HG03175 (cell line): ENCODE measurements around the gene SOWAHD.
"Not testable (repeated sequence)": the region's sequence is repeated elsewhere in the genome, so short reads cannot be mapped to it uniquely, and the experiment has no call there.

Source experiments
- ATAC-seq: cut with Tn5 transposase; IDR thresholded peaks from one replicate; pipeline ENCODE4 v1.9.1; 2021; ENCODE audit warnings: mild to moderate bottlenecking, moderate library complexity; ENCODE audit not compliant: unreplicated experiment

The SOWAHD gene, protein sequence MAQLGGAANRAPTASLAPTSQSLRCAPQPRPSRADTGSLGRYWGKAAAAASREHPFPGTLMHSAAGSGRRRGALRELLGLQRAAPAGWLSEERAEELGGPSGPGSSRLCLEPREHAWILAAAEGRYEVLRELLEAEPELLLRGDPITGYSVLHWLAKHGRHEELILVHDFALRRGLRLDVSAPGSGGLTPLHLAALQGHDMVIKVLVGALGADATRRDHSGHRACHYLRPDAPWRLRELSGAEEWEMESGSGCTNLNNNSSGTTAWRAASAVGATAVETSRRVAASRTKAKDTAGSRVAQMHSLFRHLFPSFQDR

GRCh38 chrX:119757979-119758730 is at the start of gene SOWAHD:
SOWAHD (plus strand) TSS chrX:119758588; CDS start chrX:119758668, 80 bp downstream.
- no peak for ATAC-seq

GRCh38 chrX:119708936-119709335 is 49.5 kb upstream of the SOWAHD start:
- ATAC-seq, result no peak

DNA sequence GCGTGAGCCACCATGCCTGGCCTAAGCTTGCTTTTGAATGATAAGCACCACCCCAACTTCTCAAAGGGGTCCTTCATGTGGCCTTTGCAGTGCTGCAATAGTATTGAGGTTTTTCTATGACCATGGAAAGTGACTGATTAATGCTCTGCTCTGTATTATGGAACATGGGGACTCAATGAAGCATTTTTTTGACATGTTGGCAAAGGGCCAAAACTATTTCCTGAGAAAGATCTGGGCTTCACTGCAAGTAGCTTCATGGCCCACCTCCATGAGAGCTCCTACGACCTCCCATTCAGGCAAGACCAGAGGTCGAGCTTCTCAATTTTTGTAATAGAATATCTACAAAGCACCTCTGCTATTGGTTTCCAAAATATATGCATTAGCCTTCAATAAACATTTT is 48.8 kb upstream of the SOWAHD start:
- ATAC-seq, result no peak

DNA sequence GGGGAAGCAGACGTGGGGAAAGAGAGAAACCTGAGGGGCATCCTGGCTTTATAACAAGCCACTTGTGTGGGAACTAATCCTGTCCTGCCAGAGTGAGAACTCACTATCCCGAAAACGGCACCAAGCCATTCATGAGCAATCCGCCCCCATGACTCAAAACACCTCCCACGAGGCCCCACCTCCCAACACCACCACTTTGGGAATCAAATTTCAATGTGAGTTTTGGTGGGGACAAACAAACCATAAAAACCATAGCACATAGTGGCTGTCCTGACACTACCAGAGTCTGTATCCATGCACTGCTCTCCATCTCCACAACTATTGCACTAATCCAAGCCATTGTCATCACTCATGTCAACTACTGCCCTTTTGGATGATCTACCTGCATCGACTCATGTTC is 36.9 kb upstream of the SOWAHD start:
- no peak for ATAC-seq

- ATAC-seq, result no peak
Measured at GRCh38 chrX:119721926-119722325, 36.5 kb upstream of the SOWAHD start.

- no peak for ATAC-seq
Measured at GRCh38 chrX:119726900-119727555, 31.4 kb upstream of the SOWAHD start.

DNA sequence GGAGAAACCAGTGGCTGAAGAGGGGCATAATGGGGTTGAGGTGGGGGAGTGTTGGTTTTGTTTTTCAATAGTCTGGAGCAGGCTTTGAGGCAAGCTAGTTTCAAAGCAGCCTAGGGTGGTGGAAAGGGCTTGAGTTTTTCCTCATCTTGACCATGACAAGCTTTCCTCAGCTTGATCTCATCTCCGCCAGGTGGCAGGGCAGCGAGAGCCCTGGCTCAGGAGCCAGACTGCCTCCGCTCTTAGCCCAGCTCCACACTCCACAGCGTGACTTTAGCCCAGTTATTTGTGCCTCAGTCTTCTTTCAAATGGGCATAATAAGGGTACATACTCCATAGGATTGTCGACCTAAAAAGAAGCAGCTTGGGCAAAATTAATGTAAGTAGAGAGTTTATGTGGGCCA is 29.9 kb upstream of the SOWAHD start:
- no peak for ATAC-seq

DNA sequence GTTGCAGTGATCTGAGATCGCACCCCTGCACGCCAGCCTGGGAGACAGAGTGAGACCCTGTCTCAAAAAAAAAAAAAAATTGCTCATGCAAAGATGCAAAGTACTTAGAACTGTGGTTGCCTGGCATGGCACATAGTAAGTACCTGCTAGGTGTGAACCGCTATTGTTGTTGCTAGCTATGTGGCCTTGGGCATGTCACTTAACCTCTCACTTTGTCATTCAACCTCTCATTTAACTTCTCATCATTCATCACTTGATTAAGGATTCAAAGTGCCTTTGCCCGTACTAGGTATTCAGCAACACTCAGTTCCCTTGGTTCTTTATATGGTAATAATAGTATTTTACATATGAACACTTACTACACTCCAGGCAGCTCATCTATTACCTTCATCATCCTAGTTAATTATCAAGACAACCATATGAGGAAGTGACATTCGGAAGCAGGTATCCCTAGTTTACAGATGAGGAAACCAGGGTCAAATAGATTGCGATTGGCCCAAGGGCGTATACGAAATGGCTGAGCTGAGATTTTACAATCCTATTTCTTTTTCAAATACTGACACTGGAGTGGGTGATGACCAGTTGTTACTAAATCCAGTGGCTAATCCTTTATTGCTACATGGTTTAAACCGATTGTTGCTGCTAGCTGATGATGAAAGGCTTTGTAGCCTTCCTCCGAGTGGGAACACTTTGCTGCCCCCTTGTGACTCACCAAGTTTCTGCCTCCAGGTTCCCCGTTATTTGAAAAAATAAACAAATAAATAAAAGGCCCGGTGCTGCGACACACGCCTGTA is 28.8 kb upstream of the SOWAHD start:
- no peak for ATAC-seq

DNA sequence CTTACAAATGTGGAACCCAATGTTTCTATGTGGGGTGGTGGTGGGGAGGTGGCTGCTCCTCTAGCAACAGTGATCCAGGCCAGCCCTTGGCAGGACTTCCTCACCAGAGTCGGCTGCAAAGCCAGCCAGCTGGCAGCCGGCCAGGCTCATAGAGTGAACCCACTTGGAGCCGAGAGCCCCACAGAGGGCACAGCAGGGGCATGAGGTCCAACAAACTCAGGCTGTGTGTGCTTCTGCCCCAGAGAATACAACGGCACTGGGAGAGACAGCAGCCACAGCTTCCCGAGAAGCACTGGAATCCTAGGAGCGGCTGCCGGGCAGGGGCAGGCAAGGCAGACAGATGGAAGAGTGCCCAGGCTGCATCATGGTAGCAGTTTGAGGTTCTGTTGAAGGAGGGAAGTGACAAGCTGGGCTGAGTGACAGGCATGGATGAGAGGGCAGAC is 23.5 kb upstream of the SOWAHD start:
- no peak for ATAC-seq

DNA sequence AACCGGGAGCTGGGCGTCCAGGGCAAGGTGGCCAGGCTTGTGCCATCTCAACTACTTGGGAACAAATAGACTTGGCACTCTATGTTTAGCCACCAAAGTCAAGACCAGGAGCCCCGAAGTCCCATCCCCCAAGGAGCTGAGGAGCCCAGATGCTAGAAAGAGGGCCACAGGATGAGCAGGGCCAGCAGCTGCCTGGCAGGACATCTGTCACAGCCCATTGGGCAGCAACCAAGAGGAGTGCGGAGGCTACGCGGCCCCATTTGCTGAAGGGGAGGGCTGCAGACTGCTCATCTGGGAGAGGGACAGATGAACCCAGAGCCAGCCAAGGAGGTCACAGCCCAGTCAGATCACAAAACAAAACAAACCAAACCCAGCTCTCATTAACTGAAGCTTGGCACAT is 22.9 kb upstream of the SOWAHD start:
- ATAC-seq, result no peak

DNA sequence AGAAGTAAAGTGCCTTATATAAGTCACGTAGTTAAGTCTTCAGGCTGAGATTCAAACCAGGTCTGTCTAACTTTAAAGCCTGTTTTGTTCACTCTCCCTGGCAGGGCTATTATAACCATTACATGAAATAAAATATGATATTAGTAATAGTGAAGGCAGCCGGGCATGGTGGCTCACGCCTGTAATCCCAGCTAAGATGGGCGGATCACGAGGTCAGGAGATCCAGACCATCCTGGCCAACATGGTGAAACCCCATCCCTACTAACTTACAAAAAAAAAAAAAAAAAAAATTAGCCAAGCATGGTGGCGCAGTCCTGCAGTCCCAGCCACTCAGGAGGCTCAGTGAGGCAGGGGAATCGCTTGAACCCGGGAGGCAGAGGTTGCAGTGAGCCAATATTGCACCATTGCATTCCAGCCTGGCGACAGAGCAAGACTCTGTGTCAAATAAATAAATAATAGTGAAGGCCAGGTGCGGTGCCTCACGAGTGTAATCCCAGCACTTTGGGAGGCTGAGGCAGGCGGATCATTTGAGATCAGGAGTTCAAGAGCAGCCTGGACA is 22.1 kb upstream of the SOWAHD start:
- ATAC-seq, result no peak

GRCh38 chrX:119738742-119739141 is 19.6 kb upstream of the SOWAHD start:
- ATAC-seq, result no peak

DNA sequence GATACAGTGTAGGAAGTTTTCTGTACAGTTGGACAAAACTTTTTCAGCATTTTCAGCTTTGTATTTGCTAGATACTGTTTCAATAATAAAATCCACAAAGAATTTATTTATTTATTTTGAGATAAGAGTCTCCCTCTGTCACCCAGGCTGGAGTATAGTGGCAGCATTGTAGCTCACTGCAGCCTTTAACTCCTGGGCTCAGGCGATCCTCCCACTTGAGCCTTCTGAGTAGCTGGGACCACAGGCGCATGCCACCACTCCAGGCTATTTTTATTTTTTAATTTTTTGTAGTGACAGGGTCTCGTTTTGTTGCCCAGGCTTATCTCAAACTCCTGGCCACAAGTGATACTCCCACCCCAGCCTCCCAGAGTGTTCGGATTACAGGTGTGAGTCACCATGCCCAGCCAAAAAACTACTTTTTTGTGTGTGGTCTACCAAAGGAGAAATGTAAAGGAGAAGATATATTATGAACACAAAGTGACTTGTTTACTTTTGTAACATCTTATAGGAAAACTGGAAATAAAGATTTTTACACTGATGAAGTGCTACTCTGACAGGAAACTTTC is 13.0 kb upstream of the SOWAHD start:
- ATAC-seq, result no peak

GRCh38 chrX:119750131-119750530 is 8.3 kb upstream of the SOWAHD start:
- ATAC-seq, result not testable (repeated sequence)

GRCh38 chrX:119750751-119751150 is 7.6 kb upstream of the SOWAHD start:
- not testable (repeated sequence) for ATAC-seq

DNA sequence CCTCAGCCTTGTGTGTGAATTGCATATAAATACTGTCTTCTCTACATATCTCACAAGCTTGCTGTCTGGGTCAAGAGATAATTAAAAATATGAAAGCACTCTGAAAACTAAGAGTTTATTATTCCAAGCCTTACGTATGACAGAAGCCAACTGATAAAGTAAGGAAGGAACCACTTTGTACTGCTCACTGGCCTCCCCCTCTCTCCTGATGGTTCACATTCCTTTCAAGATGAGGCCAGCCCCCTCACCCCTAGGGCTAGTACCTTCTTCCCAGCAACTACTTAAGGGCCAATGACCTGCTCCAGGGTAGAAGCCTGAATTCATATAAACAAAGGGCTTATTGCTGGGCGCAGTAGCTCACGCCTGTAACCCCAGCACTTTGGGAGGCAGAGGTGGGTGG is 5.4 kb upstream of the SOWAHD start:
- ATAC-seq, result no peak

DNA sequence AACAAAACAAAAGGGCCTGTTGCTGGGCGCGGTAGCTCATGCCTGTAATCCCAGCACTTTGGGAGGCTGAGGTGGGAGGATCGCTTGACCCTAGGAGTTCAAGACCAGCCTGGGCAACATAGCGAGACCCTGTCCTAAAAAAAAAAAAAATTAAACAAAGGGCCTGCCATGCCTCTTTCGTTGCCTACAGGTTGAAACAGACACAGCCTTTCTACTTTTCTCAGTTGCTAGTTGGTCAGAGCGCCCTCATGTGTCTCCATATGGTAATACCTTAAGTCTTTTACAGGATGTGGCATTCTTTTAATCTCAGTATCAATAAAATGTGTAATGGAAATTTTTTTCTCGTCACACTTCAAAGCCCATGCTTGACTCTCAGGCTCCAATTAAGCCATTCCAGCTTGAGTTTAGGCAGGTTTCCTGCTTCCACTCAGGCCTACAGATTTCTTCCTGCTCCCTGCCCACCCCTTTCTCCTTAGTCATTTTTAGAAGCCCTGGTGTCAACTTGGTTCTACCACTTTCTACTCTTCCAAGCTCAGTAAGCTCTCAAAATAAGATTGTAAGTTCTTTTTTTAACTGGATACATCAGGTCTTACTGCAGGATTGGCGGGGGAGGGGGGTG is 4.6 kb upstream of the SOWAHD start:
- ATAC-seq, result no peak

GRCh38 chrX:119755981-119756533 is 2.3 kb upstream of the SOWAHD start:
- peak; percentile 58 for ATAC-seq

DNA sequence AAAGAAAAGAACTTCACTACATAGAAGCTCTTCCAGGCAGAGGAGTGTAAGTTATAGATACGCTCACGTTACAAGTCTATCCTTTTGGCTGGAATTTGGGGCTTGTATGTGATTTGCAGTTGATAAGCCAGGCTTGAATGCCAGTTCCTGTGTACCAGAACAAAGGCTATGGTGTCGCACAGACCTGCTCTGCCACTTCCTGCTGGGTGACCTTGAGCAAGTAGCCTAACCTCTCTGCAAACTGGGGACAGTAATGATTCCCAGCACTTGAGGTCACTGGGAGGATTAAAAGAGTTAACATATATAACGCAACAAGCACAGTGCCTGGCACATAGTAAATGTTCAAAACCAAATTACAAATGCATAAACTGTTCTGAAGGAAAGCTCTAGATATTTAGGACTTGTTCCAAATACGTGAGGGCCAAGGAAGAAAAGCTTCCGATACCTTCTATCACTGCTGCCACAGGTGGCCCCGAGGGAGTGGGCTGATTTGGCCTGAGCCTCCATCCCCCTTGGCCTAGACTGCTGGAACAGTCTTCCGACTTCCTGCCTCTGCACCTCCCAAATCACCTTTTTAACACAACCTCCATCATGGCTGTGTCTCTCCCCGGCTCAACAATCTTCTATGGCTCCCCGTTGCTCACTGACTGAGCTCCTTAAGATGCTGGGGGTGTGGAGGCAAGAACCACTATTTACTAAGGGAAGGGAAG is 1.3 kb upstream of the SOWAHD start:
- no peak for ATAC-seq
